Measurements from ENCODE around the gene CAMTA1.

The CAMTA1 gene

GRCh38 chr1:7679873-7680206 is 894.6 kb downstream of the CAMTA1 start:
- peak overlapping the region; percentile 59 for H3K4me3 ChIP-seq (ENCODE audit: low read length)
- no peak for DNase-seq (ENCODE audit: low read depth)
- no peak for TF ChIP-seq CTCF (conservative IDR thresholded peaks at IDR 0.05; ENCODE audit: low read length)

- TF ChIP-seq CTCF (conservative IDR thresholded peaks at IDR 0.05; ENCODE audit: low read length), result no peak
- DNase-seq (ENCODE audit: low read depth), result peak; percentile 14
- peak overlapping the region; percentile 59 for H3K4me3 ChIP-seq (ENCODE audit: low read length)
Measured at GRCh38 chr1:7680207-7680954, 895.1 kb downstream of the CAMTA1 start.

GRCh38 chr1:7680955-7681268 is 895.7 kb downstream of the CAMTA1 start:
- no peak for TF ChIP-seq CTCF (conservative IDR thresholded peaks at IDR 0.05; ENCODE audit: low read length)
- DNase-seq (ENCODE audit: low read depth), result no peak
- peak overlapping the region; percentile 59 for H3K4me3 ChIP-seq (ENCODE audit: low read length)

- TF ChIP-seq CTCF (conservative IDR thresholded peaks at IDR 0.05; ENCODE audit: low read length), result no peak
- DNase-seq (ENCODE audit: low read depth), result no peak
- no peak overlapping the region for H3K4me3 ChIP-seq (ENCODE audit: low read length)
Measured at GRCh38 chr1:7681401-7681800, 896.1 kb downstream of the CAMTA1 start.

GRCh38 chr1:7683521-7683920 is 898.3 kb downstream of the CAMTA1 start:
- no peak for TF ChIP-seq CTCF (conservative IDR thresholded peaks at IDR 0.05; ENCODE audit: low read length)
- no peak for DNase-seq (ENCODE audit: low read depth)
- no peak overlapping the region for H3K4me3 ChIP-seq (ENCODE audit: low read length)

- TF ChIP-seq CTCF (conservative IDR thresholded peaks at IDR 0.05; ENCODE audit: low read length), result no peak
- DNase-seq (ENCODE audit: low read depth), result no peak
- H3K4me3 ChIP-seq (ENCODE audit: low read length), result no peak overlapping the region
Measured at GRCh38 chr1:7684132-7684531, 898.9 kb downstream of the CAMTA1 start.

- DNase-seq (ENCODE audit: low read depth), result no peak
- no peak overlapping the region for H3K4me3 ChIP-seq (ENCODE audit: low read length)
Measured at GRCh38 chr1:7684861-7685635, 899.8 kb downstream of the CAMTA1 start.

More at GRCh38 chr1:7684861-7685635, 899.8 kb downstream of the CAMTA1 start:
- no peak for TF ChIP-seq CTCF (conservative IDR thresholded peaks at IDR 0.05; ENCODE audit: low read length)
